ENCODE data around the gene C12orf42.

The C12orf42 gene

DNA sequence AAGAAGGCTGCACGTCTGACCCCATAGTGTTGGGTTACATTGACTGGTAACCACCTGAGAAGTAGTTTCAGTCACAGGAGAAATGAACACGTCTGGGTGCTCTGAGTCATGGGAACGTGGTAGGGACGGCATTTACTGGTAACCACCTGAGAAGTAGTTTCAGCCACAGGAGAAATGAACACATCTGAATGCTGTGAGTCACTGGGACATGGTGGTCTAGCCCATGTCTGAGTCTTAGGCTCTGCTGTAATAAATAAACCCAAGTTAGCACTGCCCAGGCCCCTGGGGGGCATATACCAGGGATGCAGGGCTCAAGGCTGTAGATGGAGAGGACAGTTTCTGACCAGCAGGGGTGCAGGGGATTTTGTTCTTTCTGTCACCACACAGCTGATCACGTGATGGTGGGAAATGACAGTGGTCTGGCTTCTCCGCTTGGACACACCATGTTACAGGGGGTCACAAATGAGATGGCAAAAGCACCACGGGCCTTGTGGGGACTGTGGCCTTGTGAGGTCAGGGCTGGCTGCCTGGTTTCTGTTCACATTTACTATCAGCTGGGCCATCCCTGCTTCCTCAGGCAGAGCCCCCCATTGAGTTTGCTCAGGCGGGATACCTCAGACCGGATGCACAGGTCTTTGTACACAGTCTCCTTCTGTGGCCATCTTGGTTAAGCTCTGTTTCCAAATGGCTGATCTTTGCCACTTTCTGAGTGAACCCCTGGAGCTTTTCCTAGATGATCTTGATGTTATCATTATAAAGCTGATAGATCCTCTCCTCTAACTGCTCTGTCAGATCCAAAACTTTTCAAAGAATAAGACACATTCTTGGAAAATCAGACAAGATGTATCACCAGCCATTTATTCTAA, 9.8 kb upstream of the C12orf42 start:
- TF ChIP-seq POLR2A (IDR thresholded peaks at IDR 0.05; ENCODE audit: low read length) (no peak), GATA1 (IDR thresholded peaks at IDR 0.05; ENCODE audit: low read depth, low read length) (no peak)

DNA sequence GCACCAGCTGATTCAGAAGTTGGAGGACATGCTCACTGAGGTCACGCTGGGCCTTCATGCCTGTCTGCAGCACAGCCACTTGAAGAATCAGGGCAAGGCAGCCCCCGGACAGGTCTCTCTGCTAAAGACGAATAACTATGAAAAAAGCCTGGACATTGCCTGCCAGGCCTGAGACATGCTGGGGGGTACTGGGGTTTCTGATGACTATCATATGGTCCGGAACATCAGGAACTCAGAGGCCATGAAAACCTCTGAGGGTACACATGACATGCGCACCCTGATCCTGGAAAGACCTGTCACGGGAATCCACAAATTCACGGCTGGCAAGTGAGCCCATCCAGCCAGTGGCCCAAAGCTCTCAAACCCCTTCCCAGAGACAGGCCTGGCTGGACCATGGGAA, 8.8 kb upstream of the C12orf42 start:
- no peak for DNase-seq
- TF ChIP-seq GATA1 (IDR thresholded peaks at IDR 0.05; ENCODE audit: low read depth, low read length) = no peak
- no peak for TF ChIP-seq POLR2A (IDR thresholded peaks at IDR 0.05; ENCODE audit: low read length)

More for the DNA sequence above, 9.8 kb upstream of the C12orf42 start:
- DNase-seq = no peak

DNA sequence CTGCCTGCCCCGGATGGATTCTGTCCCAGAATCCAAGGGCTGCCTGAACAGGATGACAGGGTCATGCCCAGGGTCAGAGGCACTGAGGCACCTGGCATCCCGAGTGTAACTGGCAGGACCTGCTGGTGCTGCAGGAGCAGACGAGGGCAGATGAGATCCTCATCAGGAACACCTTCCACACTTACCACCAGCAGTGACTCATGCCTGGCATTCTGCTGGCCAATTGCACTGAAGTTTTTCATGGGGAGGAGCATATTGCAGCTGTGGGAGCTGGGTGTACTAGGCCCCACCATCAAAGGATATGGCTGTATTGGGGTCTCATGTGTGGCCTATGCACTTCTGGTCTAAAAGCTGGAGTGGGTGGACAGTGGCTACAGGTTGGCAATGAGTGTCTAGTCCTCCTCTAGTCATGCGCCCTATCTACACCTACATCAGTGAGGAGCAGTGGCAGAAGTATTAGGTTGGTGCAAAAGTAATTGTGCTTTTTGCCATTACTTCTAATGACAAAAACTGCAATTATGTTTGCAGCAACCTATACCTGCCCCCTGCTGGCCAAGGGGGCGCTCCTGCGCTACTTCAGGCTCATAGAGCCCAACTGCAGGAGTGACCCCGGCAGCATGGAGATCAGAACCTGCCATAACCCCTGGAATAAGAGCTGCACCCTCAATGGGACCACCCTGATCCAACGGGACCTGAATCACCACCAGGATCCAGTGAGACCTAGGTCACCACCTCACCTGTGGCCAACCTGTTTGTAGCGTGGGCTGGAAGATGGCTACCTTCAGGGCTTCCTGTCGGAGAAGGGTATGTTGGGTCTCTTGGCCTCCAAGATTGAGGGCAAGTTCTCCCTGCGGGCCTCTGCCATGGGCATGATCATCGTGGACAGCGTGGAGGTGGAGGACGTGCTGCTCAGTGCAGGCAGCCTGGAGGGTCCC, 8.0 kb upstream of the C12orf42 start:
- peak; percentile 30 to 42 for DNase-seq
- no peak for TF ChIP-seq GATA1 (IDR thresholded peaks at IDR 0.05; ENCODE audit: low read depth, low read length)
- no peak for TF ChIP-seq POLR2A (IDR thresholded peaks at IDR 0.05; ENCODE audit: low read length)

DNA sequence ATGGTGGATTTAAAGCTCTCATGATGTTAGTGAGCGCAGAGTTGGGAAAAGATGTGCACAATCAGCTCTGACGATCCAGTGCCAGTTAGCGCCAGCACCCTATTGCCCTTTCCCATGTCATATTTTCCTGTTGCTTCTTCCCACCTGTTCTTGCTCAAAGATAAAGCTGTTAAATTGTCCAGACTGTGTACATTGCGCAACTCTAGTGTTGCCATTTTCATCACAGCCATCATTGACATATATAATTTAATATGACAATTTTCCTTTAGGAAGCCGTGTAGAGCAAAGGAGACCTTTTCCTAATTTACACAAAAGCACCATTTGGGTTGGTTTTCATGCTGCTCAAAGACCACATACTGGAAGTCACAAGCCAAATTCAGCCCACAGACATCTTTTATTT, 5.7 kb upstream of the C12orf42 start:
- no peak for TF ChIP-seq GATA1 (IDR thresholded peaks at IDR 0.05; ENCODE audit: low read depth, low read length)
- TF ChIP-seq POLR2A (IDR thresholded peaks at IDR 0.05; ENCODE audit: low read length) = no peak
- no peak for DNase-seq

DNA sequence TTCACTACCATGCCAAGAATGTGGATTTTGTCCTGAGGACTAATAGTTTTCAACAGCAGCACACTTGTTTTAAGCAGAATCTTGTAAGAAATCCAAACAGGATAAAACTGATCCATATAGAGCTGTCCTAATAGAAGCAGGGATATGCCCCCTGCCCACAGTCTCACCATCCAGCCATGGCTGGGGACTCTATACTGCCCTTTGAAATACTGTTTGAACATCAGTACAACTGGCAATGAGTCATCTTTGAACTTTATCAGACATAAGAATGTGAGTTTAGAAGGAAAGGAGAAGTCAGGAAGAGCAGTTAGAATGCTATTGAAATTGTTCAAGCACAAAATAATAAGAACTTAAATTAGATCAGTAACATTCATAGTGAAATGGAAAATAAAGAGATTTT, 3.8 kb upstream of the C12orf42 start:
- DNase-seq = no peak

DNA sequence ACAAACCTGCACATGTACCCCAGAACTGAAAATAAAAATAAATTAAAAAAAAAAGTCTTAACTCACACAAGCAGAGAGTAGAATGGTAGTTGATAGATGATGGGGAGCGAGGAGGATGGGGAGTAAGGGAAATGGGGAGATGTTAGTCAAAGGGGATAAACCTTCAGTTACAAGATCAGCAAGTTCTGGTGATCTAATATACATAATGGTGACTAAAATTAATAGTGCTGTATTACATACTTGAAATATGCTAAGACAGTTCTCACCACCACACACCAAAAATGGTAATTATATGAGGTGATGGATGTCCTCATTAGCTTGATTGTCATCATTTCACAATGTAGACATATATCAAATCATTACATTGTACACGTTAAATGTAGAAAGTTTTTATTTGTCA, 3.2 kb upstream of the C12orf42 start:
- no peak for DNase-seq
- TF ChIP-seq GATA1 (IDR thresholded peaks at IDR 0.05; ENCODE audit: low read depth, low read length) (no peak), POLR2A (IDR thresholded peaks at IDR 0.05; ENCODE audit: low read length) (no peak)

More for the DNA sequence above, 3.8 kb upstream of the C12orf42 start:
- TF ChIP-seq GATA1 (IDR thresholded peaks at IDR 0.05; ENCODE audit: low read depth, low read length) (no peak), POLR2A (IDR thresholded peaks at IDR 0.05; ENCODE audit: low read length) (no peak)

DNA sequence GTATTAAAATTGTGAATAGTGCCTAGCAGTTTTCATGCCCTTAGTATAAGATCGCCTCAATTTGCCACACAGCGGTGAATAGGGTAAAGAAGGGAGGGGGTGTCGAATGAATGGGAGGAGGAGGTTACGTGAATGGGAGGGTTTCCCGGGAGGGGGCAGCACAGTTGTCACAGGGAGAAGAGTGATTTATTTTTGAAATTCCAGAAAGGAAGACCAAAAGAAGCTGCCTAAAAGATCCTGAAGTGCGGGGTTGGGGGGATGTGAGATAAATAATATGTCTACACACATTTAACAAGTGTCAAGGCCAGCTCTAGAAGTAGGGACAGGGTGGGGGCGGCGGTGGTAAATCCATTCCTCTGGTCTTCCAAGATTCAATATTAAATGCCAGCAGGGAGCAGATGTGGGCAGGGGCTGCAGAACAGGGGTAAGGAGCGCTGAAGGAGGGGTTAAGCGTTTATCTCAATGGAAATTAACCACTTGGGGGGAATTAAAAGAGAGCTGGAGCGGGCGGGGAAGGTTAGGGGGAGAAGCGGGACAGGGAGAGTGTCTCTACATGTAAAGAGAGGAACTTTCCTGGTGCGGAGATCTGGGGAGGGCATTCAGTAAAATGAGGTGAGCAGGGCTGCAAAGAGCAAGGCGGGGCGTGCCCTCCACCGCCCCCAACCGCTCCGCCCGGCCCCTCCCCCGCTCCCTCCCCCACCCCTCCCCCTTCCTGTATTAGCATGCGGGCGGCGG, 867 bp downstream of the C12orf42 start:
- no peak for DNase-seq

DNA sequence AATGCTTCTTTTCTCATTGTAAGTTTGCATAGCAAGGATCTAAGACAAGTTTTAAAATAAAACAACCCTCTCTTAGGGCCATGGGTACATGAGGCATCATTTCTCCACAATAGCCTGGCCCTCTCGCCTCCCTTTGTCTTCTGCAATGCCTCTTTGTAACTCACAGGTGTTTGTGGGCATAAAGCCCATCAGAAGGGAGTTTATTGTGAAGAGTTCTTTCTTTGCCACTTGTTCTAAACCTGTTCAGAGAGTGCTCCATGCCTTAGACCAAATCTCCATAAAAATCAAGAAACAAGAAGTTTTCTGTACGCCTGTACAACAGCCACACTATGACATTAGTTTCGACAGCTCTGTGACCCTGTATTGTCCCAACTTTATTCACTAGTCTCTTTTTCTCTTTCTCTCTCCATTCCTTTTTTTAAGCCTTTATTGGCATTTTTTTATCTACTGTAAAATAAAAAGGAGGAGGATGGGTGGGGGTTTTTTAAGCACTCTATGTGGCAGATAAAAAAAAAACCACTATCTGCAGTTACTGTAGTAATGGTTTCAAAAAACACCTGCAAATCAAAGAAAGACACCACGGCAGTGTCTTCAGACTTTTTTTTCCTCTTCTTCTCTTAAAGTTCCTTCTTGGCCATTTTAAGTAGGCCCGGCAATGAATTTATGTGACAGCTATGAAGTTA, 1.6 kb downstream of the C12orf42 start:
- no peak for DNase-seq
- no peak for TF ChIP-seq GATA1 (IDR thresholded peaks at IDR 0.05; ENCODE audit: low read depth, low read length)
- TF ChIP-seq POLR2A (IDR thresholded peaks at IDR 0.05; ENCODE audit: low read length) = no peak

More for the DNA sequence above, 867 bp downstream of the C12orf42 start:
- TF ChIP-seq GATA1 (IDR thresholded peaks at IDR 0.05; ENCODE audit: low read depth, low read length) = no peak
- no peak for TF ChIP-seq POLR2A (IDR thresholded peaks at IDR 0.05; ENCODE audit: low read length)

DNA sequence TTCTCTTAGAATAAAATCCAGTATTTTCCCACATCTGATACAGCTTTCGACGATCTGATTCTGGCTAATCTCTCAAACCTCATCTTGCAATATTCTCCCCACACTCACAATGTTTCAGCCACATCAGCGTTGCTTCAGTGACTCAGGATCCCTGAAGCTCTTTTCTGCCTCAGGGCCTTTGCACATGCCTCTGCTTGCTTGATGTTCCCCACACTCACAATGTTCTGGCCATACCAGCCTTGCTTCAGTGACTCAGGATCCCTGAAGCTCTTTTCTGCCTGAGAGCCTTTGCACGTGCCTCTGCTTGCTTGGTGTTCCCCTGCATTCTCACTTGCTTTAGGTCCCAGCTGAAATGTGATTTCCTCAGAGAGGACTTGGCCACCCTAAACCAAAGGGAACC, 2.6 kb downstream of the C12orf42 start:
- TF ChIP-seq POLR2A (IDR thresholded peaks at IDR 0.05; ENCODE audit: low read length) (no peak), GATA1 (IDR thresholded peaks at IDR 0.05; ENCODE audit: low read depth, low read length) (no peak)
- DNase-seq = no peak

DNA sequence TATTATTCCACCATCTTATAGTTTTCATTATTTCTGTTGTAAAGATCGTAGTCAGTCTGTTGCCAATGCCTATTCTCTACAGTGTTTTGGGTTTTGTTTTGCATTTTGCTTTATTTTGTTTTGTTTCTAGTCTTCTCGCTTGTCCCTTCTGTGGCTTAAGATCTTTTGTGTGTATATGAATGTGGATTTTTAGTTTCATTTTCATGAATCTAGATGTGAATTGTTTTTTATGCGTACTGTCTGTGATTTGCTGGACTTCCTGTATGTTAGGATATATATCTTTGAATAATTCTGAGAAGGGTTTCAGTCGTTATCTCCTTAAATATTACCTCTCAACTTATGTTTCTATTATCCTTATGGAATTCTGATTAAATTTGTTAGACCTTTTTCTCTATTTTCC, 13.4 kb downstream of the C12orf42 start:
- TF ChIP-seq POLR2A (IDR thresholded peaks at IDR 0.05; ENCODE audit: low read length) = no peak
- TF ChIP-seq GATA1 (IDR thresholded peaks at IDR 0.05; ENCODE audit: low read depth, low read length) = no peak
- DNase-seq = no peak

DNA sequence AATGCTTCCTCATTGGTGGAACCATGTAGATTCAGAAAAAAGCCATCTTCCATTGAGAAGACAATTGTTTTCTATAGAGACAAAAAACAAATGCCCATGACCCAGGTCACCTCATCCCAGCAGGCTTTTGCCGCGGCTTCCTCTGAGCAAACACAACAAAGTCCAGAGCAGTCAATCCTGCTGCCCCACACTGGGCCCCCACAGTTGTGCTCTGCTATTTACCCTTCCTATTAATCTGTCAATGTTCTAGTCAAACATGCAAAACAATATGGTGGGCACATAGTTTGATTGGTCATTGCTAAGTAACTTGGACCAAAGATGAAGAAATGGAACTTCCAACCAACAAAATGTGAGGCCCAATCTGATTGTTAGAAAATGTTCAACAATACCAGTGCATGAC, 20.7 kb downstream of the C12orf42 start:
- TF ChIP-seq GATA1 (IDR thresholded peaks at IDR 0.05; ENCODE audit: low read depth, low read length) = no peak
- no peak for TF ChIP-seq POLR2A (IDR thresholded peaks at IDR 0.05; ENCODE audit: low read length)
- no peak for DNase-seq

DNA sequence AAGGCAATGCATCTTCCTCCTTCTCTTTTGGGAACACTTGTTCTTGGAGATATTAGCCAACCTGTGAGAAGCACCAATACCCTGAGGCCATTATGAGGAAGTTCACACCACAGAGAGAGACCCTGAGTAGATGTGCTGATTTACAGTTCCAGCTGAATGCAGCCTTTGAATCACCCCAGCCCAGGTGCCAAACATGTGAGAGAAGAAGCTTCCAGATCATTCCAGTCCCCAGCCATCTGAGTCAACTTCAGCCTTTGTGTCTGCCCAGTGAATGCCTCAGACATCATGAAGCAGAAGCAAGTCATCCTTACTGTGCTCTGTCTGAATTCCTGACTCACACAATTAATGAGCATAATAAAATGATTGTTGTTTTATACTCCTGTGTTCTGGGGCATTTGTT, 25.1 kb downstream of the C12orf42 start:
- no peak for DNase-seq
- TF ChIP-seq GATA1 (IDR thresholded peaks at IDR 0.05; ENCODE audit: low read depth, low read length) (no peak), POLR2A (IDR thresholded peaks at IDR 0.05; ENCODE audit: low read length) (no peak)

DNA sequence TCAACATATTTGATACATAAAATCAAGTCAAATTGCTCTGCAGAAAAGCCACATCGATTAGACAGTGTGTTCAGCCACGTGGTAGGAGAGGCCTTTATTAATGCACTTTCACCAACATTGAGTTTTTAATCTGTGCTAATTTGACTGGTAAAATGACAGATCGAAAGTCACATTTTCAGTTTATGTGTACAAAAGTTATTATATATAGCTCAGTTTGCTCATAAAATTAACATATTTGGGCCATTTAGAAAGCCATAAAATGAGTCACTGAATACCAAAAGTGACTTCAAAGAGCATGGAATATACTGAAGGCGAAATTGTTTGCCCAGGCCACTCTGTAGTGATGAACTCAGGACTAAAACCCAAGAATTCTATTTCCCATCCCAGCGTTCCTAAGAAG, 26.0 kb downstream of the C12orf42 start:
- TF ChIP-seq GATA1 (IDR thresholded peaks at IDR 0.05; ENCODE audit: low read depth, low read length) (no peak), POLR2A (IDR thresholded peaks at IDR 0.05; ENCODE audit: low read length) (no peak)

More for the DNA sequence above, 26.0 kb downstream of the C12orf42 start:
- DNase-seq = no peak

Measured in erythroblast (primary cell).